ENCODE measurements around the gene ANP32A.
A peak's percentile ranks its signal among the peaks of the same experiment; 100 is the strongest.

- TF ChIP-seq, protein P1, sequence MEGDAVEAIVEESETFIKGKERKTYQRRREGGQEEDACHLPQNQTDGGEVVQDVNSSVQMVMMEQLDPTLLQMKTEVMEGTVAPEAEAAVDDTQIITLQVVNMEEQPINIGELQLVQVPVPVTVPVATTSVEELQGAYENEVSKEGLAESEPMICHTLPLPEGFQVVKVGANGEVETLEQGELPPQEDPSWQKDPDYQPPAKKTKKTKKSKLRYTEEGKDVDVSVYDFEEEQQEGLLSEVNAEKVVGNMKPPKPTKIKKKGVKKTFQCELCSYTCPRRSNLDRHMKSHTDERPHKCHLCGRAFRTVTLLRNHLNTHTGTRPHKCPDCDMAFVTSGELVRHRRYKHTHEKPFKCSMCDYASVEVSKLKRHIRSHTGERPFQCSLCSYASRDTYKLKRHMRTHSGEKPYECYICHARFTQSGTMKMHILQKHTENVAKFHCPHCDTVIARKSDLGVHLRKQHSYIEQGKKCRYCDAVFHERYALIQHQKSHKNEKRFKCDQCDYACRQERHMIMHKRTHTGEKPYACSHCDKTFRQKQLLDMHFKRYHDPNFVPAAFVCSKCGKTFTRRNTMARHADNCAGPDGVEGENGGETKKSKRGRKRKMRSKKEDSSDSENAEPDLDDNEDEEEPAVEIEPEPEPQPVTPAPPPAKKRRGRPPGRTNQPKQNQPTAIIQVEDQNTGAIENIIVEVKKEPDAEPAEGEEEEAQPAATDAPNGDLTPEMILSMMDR (IDR thresholded peaks at IDR 0.05): no peak
- TF ChIP-seq EZH2 (IDR thresholded peaks at IDR 0.05) (peak; percentile 37), EZH2phosphoT487 (IDR thresholded peaks at IDR 0.05) (no peak)
Observed at GRCh38 chr15:68843425-68844311, 23.0 kb upstream of the ANP32A start.

All from neural progenitor cell (in vitro differentiated cells).